SK-N-SH (cell line): ENCODE measurements around the gene CCDC18. TPM values are rescaled to one million over a fixed set of nuclear protein-coding genes. Genes with fewer than 3 reads are reported as not detected.

ENCODE experiments used
- CTCF ChIA-PET: fragments of 300-600, 350-600 bp; formaldehyde crosslinking; extraction: SDS; loops from one replicate; lab custom pipeline; 2021; lab: Yijun Ruan, JAX
- POLR2A ChIA-PET: fragments of 350-600 bp; sonication (Branson Sonifier 250); formaldehyde crosslinking; extraction: SDS; loops from one replicate; lab custom pipeline; 2020; ENCODE audit warnings: antibody characterized with exemption, inconsistent platforms; lab: Yijun Ruan, JAX
- DNase-seq: peaks from one replicate; pipeline ENCODE4 v3.0.0; 2012
- H2AFZ ChIP-seq: fragments of 200-600 bp; sonication (generic); 2 replicates; pipeline ENCODE4 v1.8.1; 2016; ENCODE audit warnings: antibody characterized with exemption, mild to moderate bottlenecking, low read depth
- H3F3A ChIP-seq: fragments of 200-600 bp; sonication (generic); replicated peaks from 2 replicates; pipeline ENCODE3; 2016; ENCODE audit warnings: antibody characterized with exemption, mild to moderate bottlenecking; ENCODE audit not compliant: insufficient read depth
- H3K27ac ChIP-seq, 2 experiments: fragments of 200-500 bp in 1 of 2; fragments of 200-600 bp in 1 of 2; sonication (Bioruptor generic) in 1 of 2; sonication (generic), shearing (Covaris generic) in 1 of 2; 2 replicates each; pipeline versions ENCODE4 v1.5.1 to v1.6.1; 2014 to 2016; ENCODE audit warnings: low read depth in 2 of 2, inconsistent platforms in 1 of 2, low read length in 1 of 2, mild to moderate bottlenecking in 1 of 2, mixed read lengths in 1 of 2
- H3K27me3 ChIP-seq: fragments of 200-600 bp; sonication (generic), shearing (Covaris generic); 2 replicates; pipeline ENCODE4 v1.6.1; 2016; ENCODE audit warnings: mixed run types; ENCODE audit not compliant: insufficient read depth
- H3K36me3 ChIP-seq, 2 experiments: fragments of 200-500 bp in 1 of 2; fragments of 200-600 bp in 1 of 2; sonication (Bioruptor generic) in 1 of 2; sonication (generic) in 1 of 2; replicated peaks in 1 of 2; 2 replicates each; pipeline versions ENCODE3 to v1.5.1; 2014 to 2016; ENCODE audit warnings: low read length in 1 of 2, mild to moderate bottlenecking in 1 of 2; ENCODE audit not compliant: insufficient read depth in 2 of 2, control insufficient read depth in 1 of 2
- H3K4me1 ChIP-seq, 2 experiments: fragments of 200-500 bp in 1 of 2; fragments of 200-600 bp in 1 of 2; sonication (Bioruptor generic) in 1 of 2; sonication (generic), shearing (Covaris generic) in 1 of 2; 2 replicates each; pipeline versions ENCODE4 v1.5.1 to v1.6.1; 2014 to 2016; ENCODE audit warnings: low read depth in 1 of 2, low read length in 1 of 2, mixed run types in 1 of 2; ENCODE audit not compliant: insufficient read depth in 2 of 2, control insufficient read depth in 1 of 2
- H3K4me2 ChIP-seq: fragments of 200-600 bp; sonication (generic), shearing (Covaris generic); 2 replicates; pipeline ENCODE4 v1.6.1; 2017; ENCODE audit warnings: mixed run types
- H3K4me3 ChIP-seq, 2 experiments: fragments of 200-500 bp in 1 of 2; fragments of 200-600 bp in 1 of 2; sonication (Bioruptor generic) in 1 of 2; sonication (generic), shearing (Covaris generic) in 1 of 2; 2 replicates each; pipeline versions ENCODE4 v1.5.1 to v1.8.1; 2014 to 2016; ENCODE audit warnings: low read depth in 2 of 2, inconsistent platforms in 1 of 2, low read length in 1 of 2, mild to moderate bottlenecking in 1 of 2, mixed read lengths in 1 of 2, moderate library complexity in 1 of 2
- H3K79me2 ChIP-seq: fragments of 200-600 bp; sonication (generic); 2 replicates; pipeline ENCODE4 v1.8.1; 2017; ENCODE audit warnings: mild to moderate bottlenecking; ENCODE audit not compliant: insufficient read depth
- H3K9ac ChIP-seq: fragments of 200-600 bp; sonication (generic); 2 replicates; pipeline ENCODE4 v1.6.1; 2017; ENCODE audit warnings: mixed run types
- H3K9me2 ChIP-seq: fragments of 200-600 bp; sonication (generic); 2 replicates; pipeline ENCODE4 v1.6.1; 2017; ENCODE audit warnings: mixed run types
- H3K9me3 ChIP-seq: fragments of 200-600 bp; sonication (generic); 2 replicates; pipeline ENCODE4 v1.6.1; 2017; ENCODE audit warnings: mixed run types, mild to moderate bottlenecking, moderate library complexity
- H4K20me1 ChIP-seq: fragments of 200-600 bp; sonication (generic); 2 replicates; pipeline ENCODE4 v1.6.1; 2017; ENCODE audit warnings: mild to moderate bottlenecking, mixed run types; ENCODE audit not compliant: insufficient read depth
- ELF1 ChIP-seq: IDR thresholded peaks from 2 replicates; pipeline ENCODE4 v1.4.0; 2012
- EP300 ChIP-seq, 2 experiments: IDR thresholded peaks; 2 replicates each; pipeline versions ENCODE4 v1.4.0 to v1.6.1; 2012; ENCODE audit warnings: borderline replicate concordance in 1 of 2, low read depth in 1 of 2, low read length in 1 of 2
- EZH2phosphoT487 ChIP-seq: fragments of 200-600 bp; sonication (generic); IDR thresholded peaks from 2 replicates; pipeline ENCODE4 v1.6.1; 2017; ENCODE audit warnings: low read depth, mixed run types, mild to moderate bottlenecking, antibody characterized with exemption, moderate library complexity, borderline replicate concordance
- FOXJ3 ChIP-seq: sonication (generic); formaldehyde crosslinking; IDR thresholded peaks from 2 replicates; pipeline ENCODE4 v1.5.1; 2020; ENCODE audit warnings: mild to moderate bottlenecking, missing genetic modification reagents
- FOXM1 ChIP-seq: IDR thresholded peaks from 2 replicates; pipeline ENCODE4 v1.4.0; 2012; ENCODE audit warnings: low read depth, mild to moderate bottlenecking
- GATA2 ChIP-seq: sonication (generic); formaldehyde crosslinking; IDR thresholded peaks from 2 replicates; pipeline ENCODE4 v1.5.0; 2020; ENCODE audit warnings: mild to moderate bottlenecking, missing genetic modification reagents
- JUND ChIP-seq: IDR thresholded peaks from 2 replicates; pipeline ENCODE4 v1.4.0; 2012
- NFIC ChIP-seq: IDR thresholded peaks from 2 replicates; pipeline ENCODE4 v1.4.0; 2012; ENCODE audit warnings: borderline replicate concordance
- NRF1 ChIP-seq: IDR thresholded peaks from 2 replicates; pipeline ENCODE4 v1.6.1; 2012; ENCODE audit warnings: low read depth, mild to moderate bottlenecking, low read length
- POLR2AphosphoS5 ChIP-seq: IDR thresholded peaks from 2 replicates; pipeline ENCODE4 v1.6.1; 2012; ENCODE audit warnings: low read depth, low read length
- RAD21 ChIP-seq: IDR thresholded peaks from 2 replicates; pipeline ENCODE4 v1.6.1; 2012; ENCODE audit warnings: mild to moderate bottlenecking, low read length
- RFX5 ChIP-seq: IDR thresholded peaks from 2 replicates; pipeline ENCODE4 v1.6.1; 2012; ENCODE audit warnings: mild to moderate bottlenecking, improper control_type of control experiment, low read length
- TAF1 ChIP-seq: IDR thresholded peaks from 2 replicates; pipeline ENCODE4 v1.6.1; 2012; ENCODE audit warnings: low read depth, mild to moderate bottlenecking, low read length, moderate library complexity, borderline replicate concordance
- TEAD4 ChIP-seq: IDR thresholded peaks from 2 replicates; pipeline ENCODE4 v1.4.0; 2012; ENCODE audit warnings: mild to moderate bottlenecking, borderline replicate concordance; ENCODE audit not compliant: insufficient read depth
- WGBS: methylation state at CpG from one replicate; pipeline ENCODE4 v1.1.6; 2017; ENCODE audit warnings: low lambda C conversion rate; 5-methylcytosine and 5-hydroxymethylcytosine counted together
- polyA plus RNA-seq, 3 experiments: library from polyadenylated mRNA; depleted of rRNA; stranded (reverse); fragments of >200 nt; gene quantifications; 2 replicates each; pipeline ENCODE4 v1.2.3, GENCODE V29; 2012
- TF ChIP-seq, protein P1 (sequence below): IDR thresholded peaks from 2 replicates; pipeline ENCODE4 v1.4.0; 2012; ENCODE audit warnings: low read depth
- TF ChIP-seq, protein P2 (sequence below): IDR thresholded peaks from 2 replicates; pipeline ENCODE4 v1.4.0; 2012; ENCODE audit warnings: low read depth, borderline replicate concordance
- TF ChIP-seq, protein P3 (sequence below): fragments of 200-600 bp; sonication (generic); IDR thresholded peaks from 2 replicates; pipeline ENCODE4 v1.6.1; 2017; ENCODE audit warnings: antibody characterized with exemption, mild to moderate bottlenecking, moderate library complexity

Gene CCDC18
- polyA plus RNA-seq, 1 of the 3 experiments (the other 2 are of a cell fraction) = 4.0 TPM

DNA sequence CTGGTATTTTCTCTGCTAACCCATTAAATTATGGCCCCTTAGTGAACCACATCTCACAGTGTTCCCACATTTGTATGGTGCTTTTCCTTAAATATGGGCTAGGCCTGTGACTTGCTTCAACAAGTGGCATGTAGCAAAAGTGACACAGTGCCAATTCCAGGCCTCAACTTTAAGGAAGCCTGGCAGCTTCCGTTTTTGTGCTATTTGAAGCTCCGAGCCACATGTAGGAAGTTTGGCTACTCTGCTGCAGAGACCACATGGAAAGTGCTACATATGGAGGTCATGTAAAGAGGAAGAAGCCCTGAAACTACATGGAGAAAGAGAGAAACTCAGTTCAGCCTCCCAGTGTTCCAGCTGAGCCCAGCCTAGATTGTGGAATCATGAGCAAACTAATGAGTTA, 136.7 kb downstream of the CCDC18 start:
- TF ChIP-seq RAD21 = no peak
- TF ChIP-seq, protein P1, sequence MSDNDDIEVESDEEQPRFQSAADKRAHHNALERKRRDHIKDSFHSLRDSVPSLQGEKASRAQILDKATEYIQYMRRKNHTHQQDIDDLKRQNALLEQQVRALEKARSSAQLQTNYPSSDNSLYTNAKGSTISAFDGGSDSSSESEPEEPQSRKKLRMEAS = no peak
- TF ChIP-seq, protein P2, sequence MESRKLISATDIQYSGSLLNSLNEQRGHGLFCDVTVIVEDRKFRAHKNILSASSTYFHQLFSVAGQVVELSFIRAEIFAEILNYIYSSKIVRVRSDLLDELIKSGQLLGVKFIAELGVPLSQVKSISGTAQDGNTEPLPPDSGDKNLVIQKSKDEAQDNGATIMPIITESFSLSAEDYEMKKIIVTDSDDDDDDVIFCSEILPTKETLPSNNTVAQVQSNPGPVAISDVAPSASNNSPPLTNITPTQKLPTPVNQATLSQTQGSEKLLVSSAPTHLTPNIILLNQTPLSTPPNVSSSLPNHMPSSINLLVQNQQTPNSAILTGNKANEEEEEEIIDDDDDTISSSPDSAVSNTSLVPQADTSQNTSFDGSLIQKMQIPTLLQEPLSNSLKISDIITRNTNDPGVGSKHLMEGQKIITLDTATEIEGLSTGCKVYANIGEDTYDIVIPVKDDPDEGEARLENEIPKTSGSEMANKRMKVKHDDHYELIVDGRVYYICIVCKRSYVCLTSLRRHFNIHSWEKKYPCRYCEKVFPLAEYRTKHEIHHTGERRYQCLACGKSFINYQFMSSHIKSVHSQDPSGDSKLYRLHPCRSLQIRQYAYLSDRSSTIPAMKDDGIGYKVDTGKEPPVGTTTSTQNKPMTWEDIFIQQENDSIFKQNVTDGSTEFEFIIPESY = no peak
- no peak for TF ChIP-seq RFX5
- TF ChIP-seq FOXM1 = no peak
- no peaks in the 10 kb centered on the region for H3K9me3 ChIP-seq
- POLR2A ChIA-PET = no interaction called here
- no peaks in the 10 kb centered on the region for H3K36me3 ChIP-seq
- H3F3A ChIP-seq = no peaks in the 10 kb centered on the region
- no peak for DNase-seq
- H3K27me3 ChIP-seq = no peaks in the 10 kb centered on the region
- H3K4me1 ChIP-seq = no peaks in the 10 kb centered on the region
- H3K4me3 ChIP-seq = no peak overlapping the region
- H3K79me2 ChIP-seq = no peaks in the 10 kb centered on the region
- H2AFZ ChIP-seq = no peak overlapping the region
- no peaks in the 10 kb centered on the region for H3K9me2 ChIP-seq
- CTCF ChIA-PET = interaction anchor here (0.9 to 6.4 kb wide), 3 partner anchors 10 to 32 kb away, joined by 3 to 34 read pairs (median 6); no protein-coding TSS in a partner anchor
- 87% methylated on average over 2 of the region's 2 CpGs for WGBS
- H3K4me2 ChIP-seq = no peak overlapping the region
- no peak overlapping the region for H3K27ac ChIP-seq
- H3K9ac ChIP-seq = no peak overlapping the region
- no peaks in the 10 kb centered on the region for H4K20me1 ChIP-seq

DNA sequence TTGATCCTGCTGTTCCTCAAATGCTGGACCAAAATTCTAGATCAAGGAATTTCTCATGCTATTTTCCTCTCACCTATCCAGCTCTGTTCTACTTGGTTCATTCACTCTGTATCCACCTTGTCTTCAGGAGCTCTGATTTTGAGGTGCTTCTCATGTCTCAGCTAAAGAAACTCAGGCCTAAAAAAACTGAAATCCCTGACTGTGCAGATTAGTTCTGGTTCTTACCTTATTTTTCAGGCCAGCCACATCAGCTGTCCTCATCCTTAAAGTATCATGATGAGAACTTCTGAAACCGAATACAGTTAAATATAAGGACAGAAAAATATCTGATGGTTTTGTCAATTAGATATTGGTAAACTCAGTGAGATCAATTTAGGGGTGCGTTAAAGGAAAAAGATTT, 137.4 kb downstream of the CCDC18 start:
- Histone ChIP-seq H3K9me2 (no peaks in the 10 kb centered on the region), H3K79me2 (no peaks in the 10 kb centered on the region), H2AFZ (no peak overlapping the region), H3F3A (no peaks in the 10 kb centered on the region), H3K4me1 (no peaks in the 10 kb centered on the region), H3K4me2 (no peak overlapping the region), H3K27ac (no peak overlapping the region), H3K9ac (no peak overlapping the region), H3K36me3 (no peaks in the 10 kb centered on the region), H4K20me1 (no peaks in the 10 kb centered on the region), H3K4me3 (no peak overlapping the region), H3K27me3 (no peaks in the 10 kb centered on the region), H3K9me3 (no peaks in the 10 kb centered on the region)
- DNase-seq = no peak
- POLR2A ChIA-PET = no interaction called here
- CTCF ChIA-PET = interaction anchor here (0.6 to 2.2 kb wide), 2 partner anchors 10 to 511 kb away, joined by 3 to 6 read pairs; no protein-coding TSS in a partner anchor
- WGBS = 95% methylated on average over 2 of the region's 2 CpGs
- TF ChIP-seq FOXJ3 (CRISPR knock-in tag) (no peak), ELF1 (no peak), NFIC (no peak), POLR2AphosphoS5 (no peak), NRF1 (no peak), JUND (no peak), EP300 (IDR thresholded peaks at IDR 0.05; ENCODE audit: borderline replicate concordance in 1 of 2, low read depth in 1 of 2, low read length in 1 of 2) (no peak), GATA2 (CRISPR knock-in tag) (no peak), EZH2phosphoT487 (no peak), RAD21 (no peak), TAF1 (no peak), RFX5 (no peak), TEAD4 (no peak)
- TF ChIP-seq, protein P3, sequence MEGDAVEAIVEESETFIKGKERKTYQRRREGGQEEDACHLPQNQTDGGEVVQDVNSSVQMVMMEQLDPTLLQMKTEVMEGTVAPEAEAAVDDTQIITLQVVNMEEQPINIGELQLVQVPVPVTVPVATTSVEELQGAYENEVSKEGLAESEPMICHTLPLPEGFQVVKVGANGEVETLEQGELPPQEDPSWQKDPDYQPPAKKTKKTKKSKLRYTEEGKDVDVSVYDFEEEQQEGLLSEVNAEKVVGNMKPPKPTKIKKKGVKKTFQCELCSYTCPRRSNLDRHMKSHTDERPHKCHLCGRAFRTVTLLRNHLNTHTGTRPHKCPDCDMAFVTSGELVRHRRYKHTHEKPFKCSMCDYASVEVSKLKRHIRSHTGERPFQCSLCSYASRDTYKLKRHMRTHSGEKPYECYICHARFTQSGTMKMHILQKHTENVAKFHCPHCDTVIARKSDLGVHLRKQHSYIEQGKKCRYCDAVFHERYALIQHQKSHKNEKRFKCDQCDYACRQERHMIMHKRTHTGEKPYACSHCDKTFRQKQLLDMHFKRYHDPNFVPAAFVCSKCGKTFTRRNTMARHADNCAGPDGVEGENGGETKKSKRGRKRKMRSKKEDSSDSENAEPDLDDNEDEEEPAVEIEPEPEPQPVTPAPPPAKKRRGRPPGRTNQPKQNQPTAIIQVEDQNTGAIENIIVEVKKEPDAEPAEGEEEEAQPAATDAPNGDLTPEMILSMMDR = no peak
- TF ChIP-seq, protein P2 = no peak
